Lung (tissue), 12 donors: ENCODE results near the gene TMOD2. TPM values are rescaled to one million over a fixed set of nuclear protein-coding genes. Genes with fewer than 3 reads are reported as not detected.

Source experiments
- ATAC-seq: fragments of 200-7000 bp; cut with Tn5 transposase; one replicate; pipeline ENCODE4 v1.9.1; 2020; ENCODE audit warnings: moderate number of reproducible peaks; ENCODE audit not compliant: insufficient read depth, low FRiP score
- DNase-seq, 3 donors: peaks; one replicate each; pipeline ENCODE4 v3.0.0-alpha.2; 2013 to 2017
- H3K27ac ChIP-seq, 2 donors: one replicate each; pipeline ENCODE4 v1.5.1; 2013; ENCODE audit warnings: mild to moderate bottlenecking in 2 of 2, moderate library complexity in 2 of 2, control low read depth in 1 of 2, inconsistent platforms in 1 of 2, low read depth in 1 of 2, low read length in 1 of 2
- H3K27me3 ChIP-seq, 3 donors: one replicate each; pipeline ENCODE4 v1.5.1; 2013; ENCODE audit warnings: low read length in 2 of 3; ENCODE audit not compliant: control insufficient read depth in 3 of 3, insufficient read depth in 3 of 3
- H3K36me3 ChIP-seq, 4 donors: one replicate each; pipeline ENCODE4 v1.5.1; 2013; ENCODE audit warnings: low read length in 4 of 4, mild to moderate bottlenecking in 1 of 4, moderate library complexity in 1 of 4; ENCODE audit not compliant: control insufficient read depth in 4 of 4, insufficient read depth in 4 of 4
- H3K4me1 ChIP-seq, 5 donors: one replicate each; pipeline ENCODE4 v1.5.1; 2013; ENCODE audit warnings: low read length in 5 of 5, mild to moderate bottlenecking in 2 of 5, moderate library complexity in 1 of 5; ENCODE audit not compliant: control insufficient read depth in 5 of 5, insufficient read depth in 5 of 5
- H3K4me3 ChIP-seq: one replicate; pipeline ENCODE4 v1.5.1; 2013; ENCODE audit warnings: mild to moderate bottlenecking, control low read depth, moderate library complexity
- H3K9ac ChIP-seq, 2 donors: one replicate each; pipeline ENCODE4 v1.5.1; 2013; ENCODE audit warnings: low read length in 2 of 2, control low read depth in 1 of 2; ENCODE audit not compliant: insufficient read depth in 1 of 2
- H3K9me3 ChIP-seq, 4 donors: one replicate each; pipeline ENCODE4 v1.5.1; 2013; ENCODE audit warnings: low read length in 3 of 4, mild to moderate bottlenecking in 1 of 4, moderate library complexity in 1 of 4; ENCODE audit not compliant: control insufficient read depth in 4 of 4, insufficient read depth in 3 of 4
- WGBS, 2 donors: extraction: QIAGEN DNeasy Blood & Tissue Kit; methylation state at CpG; one replicate each; pipeline ENCODE4 v1.1.7; 2013; 5-methylcytosine and 5-hydroxymethylcytosine counted together
- polyA plus RNA-seq, 2 donors: library from polyadenylated mRNA; stranded (reverse); fragments of 200-250 nt; gene quantifications; one replicate each; pipeline ENCODE4 v1.2.1, GENCODE V29; 2013
- total RNA-seq, 2 donors: library from RNA; depleted of rRNA in 1 of 2; stranded (reverse); fragments of >200 nt in 1 of 2; gene quantifications; one replicate each; pipeline ENCODE4 v1.2.1, GENCODE V29; 2014 to 2021
- TF ChIP-seq, protein P1 (sequence below): IDR thresholded peaks from 2 replicates; pipeline ENCODE4 v1.5.1; 2012; ENCODE audit warnings: mild to moderate bottlenecking; ENCODE audit errors: control extremely low read depth, extremely low read depth
- donor health status: control.
- donor health status: control.
- donor health status: Bipolar disorder and iron deficiency.
- donor health status: healthy.
- donor health status: DM: yes; HTN: yes; CAD: no.

The TMOD2 gene
- total and polyA plus RNA-seq, 4 donors, result 1.5 to 10.4 (median 5.8) TPM

DNA sequence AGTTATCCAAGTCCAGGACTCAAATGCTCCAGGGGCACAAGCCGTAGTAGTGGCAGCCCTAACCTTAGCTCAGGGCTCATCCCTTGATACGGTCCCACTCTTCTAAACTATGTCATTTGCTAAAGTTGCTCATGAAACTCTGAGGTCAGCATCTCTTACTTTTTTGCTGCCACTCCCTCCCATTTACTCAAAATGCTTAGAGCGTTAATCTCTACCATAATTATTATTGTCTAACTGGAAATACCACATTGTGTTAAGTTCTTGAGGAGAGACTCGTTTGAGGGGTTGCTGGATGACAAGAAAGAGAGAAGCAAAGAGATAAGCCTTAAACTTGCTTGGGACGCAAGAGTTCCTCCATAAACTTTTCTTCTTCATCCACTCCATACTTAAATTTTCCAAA lies 51.2 kb downstream of the TMOD2 start:
- no peak overlapping the region for H3K4me3 ChIP-seq
- no peak overlapping the region for H3K9ac ChIP-seq

DNA sequence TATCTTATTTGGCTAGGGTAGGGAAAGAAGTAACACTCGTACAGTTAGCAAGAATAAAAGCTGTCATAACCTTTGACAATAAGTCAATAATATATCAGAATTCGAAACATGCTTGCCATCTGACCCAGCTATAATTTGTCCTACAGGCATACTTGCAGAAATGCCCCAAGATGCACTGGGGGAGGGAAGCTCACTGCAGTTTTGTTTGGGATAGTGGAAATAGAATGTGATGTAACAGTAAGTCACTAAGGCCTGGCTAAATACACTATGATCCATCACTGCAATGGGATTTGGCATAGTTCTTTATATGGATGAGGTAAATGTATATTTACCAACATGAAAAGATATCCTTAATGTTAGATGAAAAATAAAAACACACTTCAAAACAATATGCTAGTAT lies 52.6 kb downstream of the TMOD2 start:
- TF ChIP-seq, protein P1, sequence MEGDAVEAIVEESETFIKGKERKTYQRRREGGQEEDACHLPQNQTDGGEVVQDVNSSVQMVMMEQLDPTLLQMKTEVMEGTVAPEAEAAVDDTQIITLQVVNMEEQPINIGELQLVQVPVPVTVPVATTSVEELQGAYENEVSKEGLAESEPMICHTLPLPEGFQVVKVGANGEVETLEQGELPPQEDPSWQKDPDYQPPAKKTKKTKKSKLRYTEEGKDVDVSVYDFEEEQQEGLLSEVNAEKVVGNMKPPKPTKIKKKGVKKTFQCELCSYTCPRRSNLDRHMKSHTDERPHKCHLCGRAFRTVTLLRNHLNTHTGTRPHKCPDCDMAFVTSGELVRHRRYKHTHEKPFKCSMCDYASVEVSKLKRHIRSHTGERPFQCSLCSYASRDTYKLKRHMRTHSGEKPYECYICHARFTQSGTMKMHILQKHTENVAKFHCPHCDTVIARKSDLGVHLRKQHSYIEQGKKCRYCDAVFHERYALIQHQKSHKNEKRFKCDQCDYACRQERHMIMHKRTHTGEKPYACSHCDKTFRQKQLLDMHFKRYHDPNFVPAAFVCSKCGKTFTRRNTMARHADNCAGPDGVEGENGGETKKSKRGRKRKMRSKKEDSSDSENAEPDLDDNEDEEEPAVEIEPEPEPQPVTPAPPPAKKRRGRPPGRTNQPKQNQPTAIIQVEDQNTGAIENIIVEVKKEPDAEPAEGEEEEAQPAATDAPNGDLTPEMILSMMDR, result no peak
- DNase-seq, result no peak
- no peaks in the 10 kb centered on the region for H3K27me3 ChIP-seq
- H3K9me3 ChIP-seq, result no peaks in the 10 kb centered on the region
- 93 to 95% methylated on average over 2 of the region's 2 CpGs for WGBS, 2 donors
- no peak overlapping the region for H3K4me3 ChIP-seq
- H3K4me1 ChIP-seq, result peaks cover 0 to 5% (median 4%) of the 10 kb centered on the region in 5 donors
- no peak overlapping the region for H3K9ac ChIP-seq
- ATAC-seq, result no peak
- H3K36me3 ChIP-seq, result peaks cover 0 to 15% (median under 1%) of the 10 kb centered on the region in 4 donors
- no peak overlapping the region for H3K27ac ChIP-seq

More for the DNA sequence above, 51.2 kb downstream of the TMOD2 start:
- Histone ChIP-seq H3K4me1 (peaks cover 0 to 5% (median 4%) of the 10 kb centered on the region in 5 donors), H3K27me3 (no peaks in the 10 kb centered on the region), H3K36me3 (peaks cover 0 to 19% (median under 1%) of the 10 kb centered on the region in 4 donors), H3K27ac (no peak overlapping the region), H3K9me3 (no peaks in the 10 kb centered on the region)
- DNase-seq (no peak), ATAC-seq (no peak)
- WGBS, 2 donors, result 86 to 92% methylated on average over 5 of the region's 5 CpGs
- TF ChIP-seq, protein P1, result no peak

- 70 to 86% methylated on average over 2 of the region's 2 CpGs for WGBS, 2 donors
- no peak overlapping the region for H3K9ac ChIP-seq
- peaks cover 0 to 5% (median 0%) of the 10 kb centered on the region in 5 donors for H3K4me1 ChIP-seq
- H3K27ac ChIP-seq, result no peak overlapping the region
- no peak overlapping the region for H3K4me3 ChIP-seq
- TF ChIP-seq, protein P1, result no peak
- ATAC-seq (no peak), DNase-seq (no peak)
- H3K9me3 ChIP-seq, result no peaks in the 10 kb centered on the region
- peaks cover 0 to 13% (median under 1%) of the 10 kb centered on the region in 4 donors for H3K36me3 ChIP-seq
- H3K27me3 ChIP-seq, result no peaks in the 10 kb centered on the region
These were observed 54.7 kb downstream of the TMOD2 start for GRCh38 chr15:51806123-51806522.

DNA sequence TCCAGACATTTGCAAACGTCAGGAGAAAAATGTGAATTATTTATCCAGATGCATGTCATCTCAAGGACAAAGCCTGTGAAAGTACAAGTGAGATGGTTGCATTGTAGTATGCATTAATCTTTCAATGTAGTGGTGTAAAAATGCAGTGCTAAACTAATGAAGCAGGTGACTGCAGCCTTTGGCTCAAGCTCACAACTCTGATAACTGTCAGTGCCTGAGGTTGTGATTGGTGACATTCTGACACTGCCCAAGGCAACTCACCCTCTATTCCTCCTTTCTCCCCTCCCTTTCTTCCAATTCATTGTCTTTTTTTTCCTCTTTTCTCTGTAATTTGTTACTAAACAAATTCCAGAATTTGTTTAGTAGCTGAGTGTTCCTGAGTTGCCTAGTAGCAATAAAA lies 58.1 kb downstream of the TMOD2 start:
- WGBS, 2 donors, result 70 to 84% methylated on average over 1 of the region's 1 CpG
- DNase-seq, result no peak

More for the DNA sequence above, 58.1 kb downstream of the TMOD2 start:
- H3K9ac ChIP-seq, result no peak overlapping the region
- peaks cover 0 to 9% (median 0%) of the 10 kb centered on the region in 4 donors for H3K36me3 ChIP-seq
- no peak overlapping the region for H3K27ac ChIP-seq
- H3K27me3 ChIP-seq, result no peaks in the 10 kb centered on the region
- H3K9me3 ChIP-seq, result no peaks in the 10 kb centered on the region
- no peaks in the 10 kb centered on the region for H3K4me1 ChIP-seq
- no peak for ATAC-seq
- no peak overlapping the region for H3K4me3 ChIP-seq
- TF ChIP-seq, protein P1, result no peak
